ENCODE measurements around the gene ALLC. TPM values are rescaled to one million over a fixed set of nuclear protein-coding genes. Genes with fewer than 3 reads are reported as not detected.

The ALLC gene
- total RNA-seq, 1 experiment from 2014 or later: not detected

DNA sequence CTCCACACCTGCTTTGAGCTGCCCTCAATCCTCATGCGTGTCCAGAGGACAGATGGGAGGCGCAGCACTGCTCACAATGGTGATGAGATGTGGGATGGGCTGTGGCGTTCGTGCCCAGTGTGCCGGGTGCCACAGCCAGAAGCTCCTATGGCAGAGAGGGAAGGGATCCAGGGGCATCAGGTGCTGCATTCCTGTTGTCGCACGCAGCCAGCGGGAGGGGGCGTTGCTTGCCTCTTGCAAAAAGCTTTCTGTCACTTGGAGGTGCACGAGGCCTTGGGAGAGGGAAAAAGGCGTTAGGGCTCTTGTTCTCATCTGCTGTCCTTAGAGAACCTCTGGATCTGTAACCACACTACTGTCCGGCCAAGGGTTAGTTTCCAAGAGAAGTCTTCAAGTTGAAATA, 29.2 kb upstream of the ALLC start:
- Mint-ChIP-seq H3K36me3 (ENCODE audit: insufficient read depth, unreplicated experiment) (no peaks in the 10 kb centered on the region), H3K9me3 (ENCODE audit: unreplicated experiment) (peaks cover 1% of the 10 kb centered on the region), H3K27ac (ENCODE audit: low read depth, unreplicated experiment) (no peak overlapping the region), H3K27me3 (ENCODE audit: insufficient read depth, unreplicated experiment) (no peaks in the 10 kb centered on the region), H3K4me3 (ENCODE audit: unreplicated experiment) (no peak overlapping the region), H3K4me1 (ENCODE audit: insufficient read depth, unreplicated experiment) (peaks cover 9% of the 10 kb centered on the region)
- TF ChIP-seq, protein P1, sequence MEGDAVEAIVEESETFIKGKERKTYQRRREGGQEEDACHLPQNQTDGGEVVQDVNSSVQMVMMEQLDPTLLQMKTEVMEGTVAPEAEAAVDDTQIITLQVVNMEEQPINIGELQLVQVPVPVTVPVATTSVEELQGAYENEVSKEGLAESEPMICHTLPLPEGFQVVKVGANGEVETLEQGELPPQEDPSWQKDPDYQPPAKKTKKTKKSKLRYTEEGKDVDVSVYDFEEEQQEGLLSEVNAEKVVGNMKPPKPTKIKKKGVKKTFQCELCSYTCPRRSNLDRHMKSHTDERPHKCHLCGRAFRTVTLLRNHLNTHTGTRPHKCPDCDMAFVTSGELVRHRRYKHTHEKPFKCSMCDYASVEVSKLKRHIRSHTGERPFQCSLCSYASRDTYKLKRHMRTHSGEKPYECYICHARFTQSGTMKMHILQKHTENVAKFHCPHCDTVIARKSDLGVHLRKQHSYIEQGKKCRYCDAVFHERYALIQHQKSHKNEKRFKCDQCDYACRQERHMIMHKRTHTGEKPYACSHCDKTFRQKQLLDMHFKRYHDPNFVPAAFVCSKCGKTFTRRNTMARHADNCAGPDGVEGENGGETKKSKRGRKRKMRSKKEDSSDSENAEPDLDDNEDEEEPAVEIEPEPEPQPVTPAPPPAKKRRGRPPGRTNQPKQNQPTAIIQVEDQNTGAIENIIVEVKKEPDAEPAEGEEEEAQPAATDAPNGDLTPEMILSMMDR (IDR thresholded peaks at IDR 0.05; ENCODE audit: unreplicated experiment): no peak
- intact Hi-C loops (cut with micrococcal nuclease): no loop called here
- no TSS peak for BruUV-seq (replicated peaks)
- ChIA-PET CTCF (no interaction called here), POLR2A (interaction anchor here (1.6 kb wide), 1 partner anchor 8 kb away, joined by 7 read pairs; no protein-coding TSS in a partner anchor)
- DNase-seq (ENCODE audit: unreplicated experiment): peak; percentile 22

DNA sequence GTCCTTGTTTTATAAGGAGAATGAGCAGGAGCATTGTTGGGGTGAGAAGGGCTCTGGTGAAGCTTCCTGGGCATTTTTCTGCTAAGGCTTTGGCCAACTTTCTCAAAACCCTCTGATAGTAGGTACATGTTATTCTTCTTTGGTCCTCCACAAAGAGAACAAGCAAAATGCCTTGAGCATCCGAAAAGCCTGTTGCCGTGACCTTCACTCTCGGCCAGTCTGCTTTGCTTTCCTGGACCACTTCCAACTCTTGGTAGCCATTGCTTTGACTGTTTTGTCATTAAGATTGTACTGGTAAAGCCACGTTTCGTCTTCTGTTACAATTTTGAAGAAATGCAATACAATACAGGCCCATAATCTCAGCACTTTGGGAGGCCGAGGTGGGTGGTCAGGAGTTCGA, 27.4 kb upstream of the ALLC start:
- no peaks in the 10 kb centered on the region for H3K36me3 Mint-ChIP-seq (ENCODE audit: insufficient read depth, unreplicated experiment)
- no peak for DNase-seq (ENCODE audit: unreplicated experiment)
- no peak overlapping the region for H3K27ac Mint-ChIP-seq (ENCODE audit: low read depth, unreplicated experiment)
- TF ChIP-seq, protein P1 (IDR thresholded peaks at IDR 0.05; ENCODE audit: unreplicated experiment): no peak
- BruUV-seq (replicated peaks): no TSS peak
- H3K9me3 Mint-ChIP-seq (ENCODE audit: unreplicated experiment): no peaks in the 10 kb centered on the region
- no peak overlapping the region for H3K4me3 Mint-ChIP-seq (ENCODE audit: unreplicated experiment)
- intact Hi-C loops (cut with micrococcal nuclease): no loop called here
- ChIA-PET POLR2A (no interaction called here), CTCF (no interaction called here)
- no peaks in the 10 kb centered on the region for H3K27me3 Mint-ChIP-seq (ENCODE audit: insufficient read depth, unreplicated experiment)
- H3K4me1 Mint-ChIP-seq (ENCODE audit: insufficient read depth, unreplicated experiment): peaks cover 14% of the 10 kb centered on the region

DNA sequence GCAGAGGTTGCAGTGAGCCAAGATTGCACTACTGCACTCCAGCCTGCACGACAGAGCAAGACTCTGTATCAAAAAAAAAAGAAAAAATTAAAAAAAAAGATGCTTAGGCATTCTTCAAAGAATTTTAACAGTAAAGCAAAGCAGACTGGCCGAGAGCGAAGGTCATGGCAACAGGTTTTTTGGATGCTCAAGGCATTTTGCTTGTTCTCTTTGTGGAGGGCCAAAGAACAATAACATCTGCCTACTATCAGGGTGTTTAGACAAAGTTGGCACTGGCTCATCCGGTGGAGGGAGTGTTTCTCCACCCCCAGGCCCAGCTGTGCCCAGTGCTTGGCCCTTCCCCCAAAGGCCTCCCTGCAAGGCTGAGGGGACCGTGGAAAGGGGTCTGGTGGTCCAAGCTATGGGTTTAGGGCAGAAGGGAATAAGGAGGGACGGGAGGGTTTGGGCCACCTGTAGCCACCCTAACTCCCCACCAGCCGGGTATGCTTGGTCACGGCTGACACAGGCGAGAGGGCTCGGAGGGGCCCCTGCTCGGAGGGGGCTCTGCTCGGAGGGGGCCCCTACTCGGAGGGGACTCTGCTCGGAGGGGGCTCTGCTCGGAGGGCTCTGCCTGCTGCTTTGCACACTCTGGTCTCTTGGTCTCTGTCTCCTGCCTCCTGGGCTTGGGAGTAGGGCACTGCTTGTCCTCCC, 26.7 kb upstream of the ALLC start:
- no peak for DNase-seq (ENCODE audit: unreplicated experiment)
- Mint-ChIP-seq H3K27me3 (ENCODE audit: insufficient read depth, unreplicated experiment) (no peaks in the 10 kb centered on the region), H3K4me3 (ENCODE audit: unreplicated experiment) (no peak overlapping the region), H3K9me3 (ENCODE audit: unreplicated experiment) (no peaks in the 10 kb centered on the region), H3K4me1 (ENCODE audit: insufficient read depth, unreplicated experiment) (peaks cover 14% of the 10 kb centered on the region), H3K27ac (ENCODE audit: low read depth, unreplicated experiment) (no peak overlapping the region), H3K36me3 (ENCODE audit: insufficient read depth, unreplicated experiment) (no peaks in the 10 kb centered on the region)
- CTCF ChIA-PET: no interaction called here
- POLR2A ChIA-PET: no interaction called here
- TF ChIP-seq, protein P1 (IDR thresholded peaks at IDR 0.05; ENCODE audit: unreplicated experiment): no peak
- intact Hi-C loops (cut with micrococcal nuclease): no loop called here
- no TSS peak for BruUV-seq (replicated peaks)

DNA sequence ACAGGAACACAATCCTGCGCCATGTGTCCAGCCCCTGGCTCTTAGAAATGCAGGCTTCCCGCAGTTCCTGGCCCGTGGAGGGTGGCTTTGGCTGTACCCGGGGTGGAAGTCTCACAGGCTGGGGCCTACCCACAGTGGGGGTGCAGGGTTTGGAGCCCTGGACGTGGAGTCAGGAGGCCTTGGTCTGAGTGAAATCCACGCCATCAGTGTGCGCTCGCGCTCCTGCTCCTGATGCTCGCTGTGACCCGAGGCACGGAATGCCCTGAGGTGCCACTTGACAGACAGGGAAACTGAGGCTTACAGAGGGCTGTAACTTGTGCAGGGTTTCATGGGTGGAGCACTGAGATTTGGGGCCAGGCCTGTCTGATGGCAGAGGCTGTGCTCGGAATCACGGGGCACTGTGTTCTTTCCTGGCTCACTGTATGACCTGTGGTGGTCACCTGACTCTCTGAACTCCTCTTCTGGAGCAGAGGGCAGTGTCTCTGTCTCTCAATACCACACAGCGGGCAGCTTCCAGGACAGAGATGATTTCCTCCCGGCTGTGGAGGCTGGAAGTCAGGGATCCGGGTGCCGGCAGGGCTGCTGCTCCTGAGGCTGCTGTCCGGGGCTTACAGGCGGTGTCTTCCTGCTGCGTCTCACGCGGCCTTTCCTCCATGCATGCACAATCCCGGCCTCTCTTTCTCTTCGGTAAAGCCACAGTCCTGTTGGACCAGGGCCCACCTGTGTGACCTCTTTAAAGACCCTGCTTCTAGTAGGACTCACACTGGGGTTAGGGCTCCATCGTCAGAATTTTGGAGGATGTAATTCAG, 25.9 kb upstream of the ALLC start:
- Mint-ChIP-seq H3K27me3 (ENCODE audit: insufficient read depth, unreplicated experiment) (no peaks in the 10 kb centered on the region), H3K27ac (ENCODE audit: low read depth, unreplicated experiment) (no peak overlapping the region), H3K36me3 (ENCODE audit: insufficient read depth, unreplicated experiment) (no peaks in the 10 kb centered on the region), H3K4me3 (ENCODE audit: unreplicated experiment) (no peak overlapping the region), H3K4me1 (ENCODE audit: insufficient read depth, unreplicated experiment) (peaks cover 14% of the 10 kb centered on the region), H3K9me3 (ENCODE audit: unreplicated experiment) (no peaks in the 10 kb centered on the region)
- TF ChIP-seq, protein P1 (IDR thresholded peaks at IDR 0.05; ENCODE audit: unreplicated experiment): no peak
- intact Hi-C loops (cut with micrococcal nuclease): no loop called here
- DNase-seq (ENCODE audit: unreplicated experiment): no peak
- POLR2A ChIA-PET: interaction anchor here (0.5 to 3.1 kb wide), 7 partner anchors 8 to 74 kb away, joined by 3 to 25 read pairs (median 7); partner anchors contain the start of gene RNASEH1
- no TSS peak for BruUV-seq (replicated peaks)
- CTCF ChIA-PET: interaction anchor here (0.6 to 1.8 kb wide), 3 partner anchors 8 to 173 kb away, joined by 3 to 9 read pairs (median 5); no protein-coding TSS in a partner anchor

All from MCF 10A (cell line).